ENCODE measurements around the gene SAE1.

DNA sequence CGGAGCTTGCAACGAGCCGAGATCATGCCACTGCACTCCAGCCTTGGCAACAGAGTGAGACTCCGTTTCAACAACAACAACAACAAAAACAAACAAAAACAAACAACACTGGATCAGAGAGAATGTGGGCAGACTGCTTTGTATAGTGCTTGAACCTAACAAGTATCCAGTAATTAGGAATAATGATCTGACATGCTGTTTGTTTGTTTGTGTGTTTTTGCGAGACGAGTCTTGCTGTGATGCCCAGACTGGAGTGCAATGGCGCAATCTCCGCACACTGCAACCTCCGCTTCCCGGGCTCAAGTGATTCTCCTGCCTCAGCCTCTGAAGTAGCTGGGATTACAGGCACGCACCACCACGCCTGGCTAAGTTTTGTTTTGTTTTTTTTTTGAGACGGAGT lies 14.0 kb downstream of the SAE1 start:
- TF ChIP-seq CTCF (IDR thresholded peaks at IDR 0.05) (no peak), POLR2A (IDR thresholded peaks at IDR 0.05) (no peak)

Data from breast epithelium (tissue), 3 donors.